HG03521 (cell line): ENCODE data around the gene LRCH1.

Experiments
- ATAC-seq: cut with Tn5 transposase; IDR thresholded peaks from one replicate; pipeline ENCODE4 v1.9.1; 2021; ENCODE audit warnings: mild to moderate bottlenecking, moderate library complexity; ENCODE audit not compliant: unreplicated experiment

The LRCH1 gene

DNA sequence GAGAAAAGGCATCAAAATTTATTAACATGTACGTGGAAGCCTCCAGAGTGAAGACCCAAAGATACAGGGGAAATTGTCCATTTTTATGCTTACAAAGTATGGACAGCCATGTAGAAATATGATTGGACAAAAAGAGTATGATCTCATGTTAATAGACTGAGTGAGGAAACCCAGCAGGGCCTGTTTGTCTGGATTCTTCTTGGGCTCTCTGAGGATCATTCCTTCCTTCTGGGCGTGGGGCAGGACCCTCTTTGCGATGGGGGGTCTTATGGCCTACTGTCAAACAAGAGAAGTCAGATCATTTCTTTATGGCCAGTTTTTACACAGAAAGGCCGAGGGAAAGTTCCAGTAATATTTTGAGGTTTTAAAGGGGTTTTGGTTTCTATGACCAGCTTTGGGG is 133.2 kb downstream of the LRCH1 start:
- no peak for ATAC-seq

- ATAC-seq, result no peak
Measured at GRCh38 chr13:46687810-46688209, 134.8 kb downstream of the LRCH1 start.

DNA sequence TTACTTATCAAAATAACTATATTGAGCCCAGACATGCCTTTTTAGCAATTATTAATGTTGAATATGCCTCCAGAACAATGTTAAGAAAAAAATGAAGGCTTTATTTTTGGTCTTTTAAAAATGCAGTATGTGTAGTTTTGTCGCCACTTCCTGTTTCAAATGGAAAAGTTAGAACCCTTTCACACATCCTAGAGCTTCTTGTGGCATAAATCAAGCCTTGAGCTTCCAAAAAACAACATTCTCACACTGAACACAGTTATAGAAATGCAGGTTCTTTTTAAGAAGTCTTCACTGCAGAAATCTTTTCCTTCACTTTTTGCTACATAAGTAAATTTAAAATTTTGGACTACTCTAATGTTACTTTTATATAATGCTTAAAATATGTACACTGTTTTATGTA is 135.3 kb downstream of the LRCH1 start:
- no peak for ATAC-seq

- no peak for ATAC-seq
Measured at GRCh38 chr13:46698014-46698413, 145.0 kb downstream of the LRCH1 start.

GRCh38 chr13:46698910-46699460 is 146.0 kb downstream of the LRCH1 start:
- no peak for ATAC-seq

DNA sequence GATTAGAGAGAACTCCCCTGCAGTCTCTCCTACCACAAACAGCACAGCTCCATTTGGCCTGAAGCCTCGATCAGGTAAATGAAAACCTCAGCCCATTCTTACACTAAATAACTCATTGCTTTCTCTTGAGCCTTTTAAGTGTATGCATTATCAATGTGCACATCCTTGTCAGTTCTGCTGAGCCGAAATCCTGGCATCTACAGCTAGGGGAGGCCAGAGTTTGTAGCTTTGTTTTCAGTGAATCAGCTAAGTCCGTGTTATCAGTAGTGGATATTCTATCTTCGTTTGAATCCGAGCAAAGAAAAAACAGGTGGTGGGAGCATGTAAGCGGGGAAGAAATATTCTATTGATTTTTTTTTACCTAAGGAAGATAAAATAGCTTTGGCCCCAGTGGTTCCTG is 159.6 kb downstream of the LRCH1 start:
- ATAC-seq, result no peak

GRCh38 chr13:46715363-46715762 is 162.4 kb downstream of the LRCH1 start:
- ATAC-seq, result no peak

DNA sequence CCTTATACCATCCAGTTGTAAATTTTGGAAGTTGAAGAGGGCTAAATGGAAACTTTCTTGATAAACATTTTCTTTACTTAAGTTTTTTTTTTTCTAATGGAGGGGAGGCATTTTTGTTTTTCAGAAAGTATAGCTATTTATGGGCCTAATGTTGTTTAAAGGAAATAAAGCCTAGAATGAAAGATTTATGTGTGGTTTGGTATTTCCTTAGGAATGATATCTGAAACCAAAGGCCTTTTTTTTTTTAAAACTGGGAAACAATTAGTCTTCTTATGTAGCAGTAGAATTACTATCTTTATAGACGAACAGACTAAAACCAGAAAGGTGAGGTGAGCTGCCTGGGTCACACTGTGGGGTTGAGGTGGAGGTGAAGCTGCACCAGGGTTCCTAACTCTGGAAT is 163.9 kb downstream of the LRCH1 start:
- no peak for ATAC-seq

DNA sequence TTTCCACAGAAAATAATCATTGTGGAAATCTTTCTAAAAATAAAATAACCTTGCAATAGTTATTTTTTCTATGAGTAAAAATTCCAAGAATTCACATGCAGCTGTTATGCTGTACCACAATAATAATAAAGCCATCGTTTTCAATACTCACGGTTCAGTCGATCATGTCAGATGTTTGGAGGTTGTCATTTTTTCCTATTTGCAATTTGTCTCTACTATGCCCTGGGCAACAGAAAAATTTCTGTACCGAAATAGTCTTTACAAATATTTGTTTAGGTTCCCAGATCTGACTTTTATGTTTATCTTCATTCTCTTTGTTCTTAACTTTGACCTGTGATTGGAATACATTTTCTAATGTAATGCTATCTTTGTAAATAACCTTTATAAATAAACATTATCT is 164.3 kb downstream of the LRCH1 start:
- no peak for ATAC-seq

GRCh38 chr13:46717856-46718255 is 164.9 kb downstream of the LRCH1 start:
- no peak for ATAC-seq

- ATAC-seq, result no peak
Measured at GRCh38 chr13:46720189-46720588, 167.2 kb downstream of the LRCH1 start.

DNA sequence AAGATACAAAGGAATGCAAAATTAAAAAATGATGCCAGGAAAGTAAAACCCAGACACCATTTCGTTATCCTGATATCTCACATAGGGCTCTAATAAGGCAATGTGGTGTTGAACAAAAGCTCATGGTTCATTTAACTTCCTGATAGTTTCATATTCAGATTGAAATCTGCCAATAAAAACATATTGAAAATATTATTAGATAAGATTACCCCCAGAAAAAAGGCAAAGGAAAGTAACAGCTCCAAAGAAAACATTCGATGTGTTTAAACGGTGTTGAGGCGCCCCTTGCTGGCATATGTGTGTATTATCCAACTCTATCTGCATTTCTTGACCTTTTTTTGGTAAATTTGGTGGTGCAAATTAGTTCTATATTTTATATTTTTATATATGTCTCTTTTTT is 168.1 kb downstream of the LRCH1 start:
- ATAC-seq, result no peak

- no peak for ATAC-seq
Measured at GRCh38 chr13:46726347-46726746, 173.4 kb downstream of the LRCH1 start.

DNA sequence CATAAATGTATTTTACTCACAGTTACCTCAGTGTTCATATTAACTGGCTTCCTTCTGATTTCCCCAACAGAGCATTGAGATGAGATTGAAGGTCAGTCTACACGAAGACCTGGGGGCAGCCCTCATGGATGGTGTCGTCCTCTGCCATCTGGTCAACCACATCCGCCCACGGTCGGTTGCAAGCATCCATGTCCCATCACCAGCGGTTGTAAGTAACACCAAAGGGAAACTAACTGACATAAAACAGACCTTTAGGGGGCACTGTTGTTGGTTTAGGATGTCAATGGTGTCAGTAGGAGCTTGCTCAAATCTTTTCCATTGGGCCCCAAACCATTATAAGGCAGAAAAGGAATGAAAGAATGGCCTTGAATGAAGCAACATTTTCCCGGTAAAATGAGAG is 175.8 kb downstream of the LRCH1 start:
- ATAC-seq, result no peak

- ATAC-seq, result no peak
Measured at GRCh38 chr13:46731535-46731934, 178.6 kb downstream of the LRCH1 start.

- no peak for ATAC-seq
Measured at GRCh38 chr13:46735425-46735824, 182.5 kb downstream of the LRCH1 start.

- no peak for ATAC-seq
Measured at GRCh38 chr13:46736541-46737310, 183.8 kb downstream of the LRCH1 start.

DNA sequence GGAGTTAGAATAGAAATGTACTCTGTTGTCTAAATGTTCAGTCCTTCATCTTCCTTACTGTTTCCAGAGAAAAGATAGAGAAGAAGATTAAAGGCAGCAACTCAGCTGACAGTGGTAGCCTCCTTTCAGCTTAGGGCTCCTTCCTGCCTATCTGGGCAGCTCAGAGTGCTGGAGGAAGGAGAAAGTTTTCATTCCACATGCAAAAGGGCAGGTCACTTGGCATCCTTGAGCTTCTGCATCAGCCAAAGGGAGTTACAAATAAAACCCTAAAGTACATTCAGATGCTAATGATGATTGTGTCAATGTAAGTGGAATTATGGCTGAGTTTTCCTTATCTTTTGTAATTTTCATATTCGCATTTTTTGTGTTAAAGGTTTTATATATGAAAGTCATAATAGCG is 185.1 kb downstream of the LRCH1 start:
- no peak for ATAC-seq

GRCh38 chr13:46738766-46739165 is 185.8 kb downstream of the LRCH1 start:
- ATAC-seq, result no peak

DNA sequence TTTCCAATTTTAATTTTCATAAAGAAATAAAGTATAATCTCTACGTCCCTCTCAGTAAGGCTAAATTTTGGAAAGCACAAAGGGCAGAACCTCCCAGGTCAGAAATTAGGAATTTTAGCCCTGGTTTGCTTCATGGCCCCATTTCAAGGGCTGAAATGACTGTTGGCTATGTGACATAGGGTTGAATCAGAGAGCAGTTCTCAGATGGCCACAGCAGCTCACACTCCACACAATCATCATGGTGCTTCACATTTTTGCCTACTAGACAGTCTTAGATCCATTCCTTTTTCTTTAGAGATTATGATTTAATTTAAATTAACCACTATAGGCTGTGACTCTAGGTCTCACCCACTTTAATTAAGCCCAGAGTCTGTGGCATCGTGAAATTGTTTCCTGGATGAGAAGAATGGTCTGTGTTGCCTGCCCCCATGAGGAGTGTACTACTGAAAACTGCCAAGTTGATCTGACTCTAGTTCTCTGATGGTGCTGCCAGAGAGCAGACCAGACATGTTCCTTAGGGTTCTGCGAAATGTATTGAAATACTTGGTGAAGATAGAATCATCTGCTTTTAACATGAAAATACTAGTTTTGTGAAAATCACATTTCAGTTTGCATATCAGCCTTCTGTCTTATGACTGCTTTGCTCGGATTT is 186.6 kb downstream of the LRCH1 start:
- ATAC-seq, result no peak

DNA sequence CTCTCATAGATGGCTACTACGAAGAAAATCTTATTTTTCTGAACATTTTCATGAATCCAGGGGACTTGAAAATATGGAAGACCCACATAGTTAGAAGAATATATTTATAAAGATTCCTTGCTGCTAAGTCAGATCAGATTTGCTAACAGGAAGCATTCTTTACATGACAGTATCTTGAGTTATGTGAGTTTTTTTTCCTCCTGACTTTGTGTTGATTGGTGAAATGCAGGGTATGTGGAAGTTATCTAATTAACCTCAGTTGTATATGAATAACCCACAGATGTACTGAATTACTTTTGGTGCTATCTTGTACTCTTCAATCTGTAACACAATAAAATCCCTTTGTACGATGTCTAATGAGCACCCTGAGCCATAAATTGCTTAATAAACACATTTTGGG is 190.2 kb downstream of the LRCH1 start:
- ATAC-seq, result no peak

DNA sequence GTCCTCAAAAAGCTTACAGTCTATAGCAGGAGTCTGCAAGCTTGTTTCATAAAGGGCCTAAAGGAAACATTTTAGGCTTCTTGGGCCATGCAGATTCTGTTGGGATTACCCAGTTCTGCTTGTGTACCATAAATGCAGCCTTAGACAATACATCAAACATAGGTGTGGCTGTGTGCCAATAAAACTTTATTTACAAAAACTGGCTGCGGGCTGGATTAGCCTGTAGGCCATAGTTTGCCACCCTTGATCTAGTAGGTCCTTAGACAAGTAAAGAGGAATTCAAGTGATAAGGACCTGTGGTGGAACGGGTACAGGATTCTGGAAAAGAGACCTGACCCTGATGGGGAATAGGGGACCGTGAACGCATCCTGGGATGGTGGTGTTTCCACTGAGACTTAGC is 192.1 kb downstream of the LRCH1 start:
- no peak for ATAC-seq
